Tibial nerve (tissue), 4 donors: Measurements from ENCODE around the gene RANBP17. TPM values are rescaled to one million over a fixed set of nuclear protein-coding genes. Genes with fewer than 3 reads are reported as not detected.

Experiments used
- DNase-seq, 2 donors: peaks; one replicate each; pipeline ENCODE4 v3.0.0-alpha.2; 2019; ENCODE audit warnings: low spot score in 2 of 2
- H3K27ac ChIP-seq, 4 donors: fragments of 200-600 bp; sonication (generic) in 3 of 4; one replicate each; pipeline ENCODE4 v1.5.1; 2017 to 2019; ENCODE audit warnings: mild to moderate bottlenecking in 1 of 4
- H3K27me3 ChIP-seq, 2 donors: fragments of 200-600 bp; sonication (generic) in 1 of 2; one replicate each; pipeline versions ENCODE4 v1.5.1 to v1.6.0; 2017 to 2019
- H3K36me3 ChIP-seq, 3 donors: fragments of 200-600 bp; sonication (generic); one replicate each; pipeline ENCODE4 v1.5.1; 2018 to 2019
- H3K4me1 ChIP-seq, 4 donors: fragments of 200-600 bp; sonication (generic) in 3 of 4; one replicate each; pipeline ENCODE4 v1.5.1; 2017 to 2019
- H3K4me3 ChIP-seq, 4 donors: fragments of 200-600 bp; sonication (generic) in 3 of 4; one replicate each; pipeline ENCODE4 v1.5.1; 2017 to 2019; ENCODE audit warnings: mild to moderate bottlenecking in 1 of 4, moderate library complexity in 1 of 4
- H3K9me3 ChIP-seq, 4 donors: fragments of 200-600 bp; sonication (generic) in 3 of 4; one replicate each; pipeline ENCODE4 v1.5.1; 2017 to 2019
- EP300 ChIP-seq, 2 donors: sonication (generic); formaldehyde crosslinking; IDR thresholded peaks; one replicate each; pipeline ENCODE4 v1.6.1; 2017; ENCODE audit warnings: antibody characterized with exemption in 2 of 2, mild to moderate bottlenecking in 1 of 2
- POLR2A ChIP-seq, 2 donors: fragments of 450-650 bp; IDR thresholded peaks; one replicate each; pipeline ENCODE4 v1.6.1; 2017; ENCODE audit warnings: antibody characterized with exemption in 2 of 2, mild to moderate bottlenecking in 2 of 2, moderate library complexity in 2 of 2
- WGBS, 2 donors: methylation state at CpG; one replicate each; pipeline ENCODE4 v1.1.5; 2018; 5-methylcytosine and 5-hydroxymethylcytosine counted together
- total RNA-seq, 4 donors: library from RNA; depleted of rRNA; stranded (reverse); fragments of >200 nt; gene quantifications; one replicate each; pipeline ENCODE4 v1.1.0, GENCODE V29; 2016
- TF ChIP-seq, protein P1 (sequence below), 5 experiments: fragments of 200-600 bp in 3 of 5; fragments of 450-650 bp in 2 of 5; sonication (generic) in 3 of 5; IDR thresholded peaks; one replicate each; pipeline ENCODE4 v1.5.1; 2016 to 2019; ENCODE audit warnings: antibody characterized with exemption in 5 of 5, mild to moderate bottlenecking in 3 of 5, moderate library complexity in 2 of 5

The RANBP17 gene
- total RNA-seq, 4 donors from 2014 or later: 10.8 to 34.5 (median 17.6) TPM

DNA sequence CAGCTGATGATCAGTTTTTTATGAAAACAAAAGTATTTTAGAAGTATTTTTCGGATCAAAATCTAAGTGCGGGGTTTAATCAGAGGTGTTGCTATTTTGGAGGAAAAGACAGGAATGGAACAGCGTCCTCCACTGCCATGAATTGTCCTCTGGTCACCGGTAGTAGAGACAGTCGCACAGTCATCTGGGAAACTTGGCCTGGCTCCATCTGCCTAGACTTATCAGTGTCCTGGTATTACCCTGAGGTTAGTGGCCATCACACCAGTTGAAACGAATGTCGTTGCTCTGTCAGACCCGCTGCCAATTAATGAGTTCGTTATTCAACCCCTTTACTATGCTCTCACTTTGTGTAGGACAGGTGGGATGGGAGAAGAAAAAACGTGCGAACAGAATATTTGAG lies 455.4 kb downstream of the RANBP17 start:
- H3K9me3 ChIP-seq: no peaks in the 10 kb centered on the region
- peaks cover 0 to 50% (median 24%) of the 10 kb centered on the region in 4 donors for H3K4me1 ChIP-seq
- no peak overlapping the region for H3K4me3 ChIP-seq
- no peak for DNase-seq
- no peaks in the 10 kb centered on the region for H3K36me3 ChIP-seq
- peaks cover 0 to 99% of the 10 kb centered on the region in 2 donors for H3K27me3 ChIP-seq
- no peak overlapping the region for H3K27ac ChIP-seq
- TF ChIP-seq, protein P1, sequence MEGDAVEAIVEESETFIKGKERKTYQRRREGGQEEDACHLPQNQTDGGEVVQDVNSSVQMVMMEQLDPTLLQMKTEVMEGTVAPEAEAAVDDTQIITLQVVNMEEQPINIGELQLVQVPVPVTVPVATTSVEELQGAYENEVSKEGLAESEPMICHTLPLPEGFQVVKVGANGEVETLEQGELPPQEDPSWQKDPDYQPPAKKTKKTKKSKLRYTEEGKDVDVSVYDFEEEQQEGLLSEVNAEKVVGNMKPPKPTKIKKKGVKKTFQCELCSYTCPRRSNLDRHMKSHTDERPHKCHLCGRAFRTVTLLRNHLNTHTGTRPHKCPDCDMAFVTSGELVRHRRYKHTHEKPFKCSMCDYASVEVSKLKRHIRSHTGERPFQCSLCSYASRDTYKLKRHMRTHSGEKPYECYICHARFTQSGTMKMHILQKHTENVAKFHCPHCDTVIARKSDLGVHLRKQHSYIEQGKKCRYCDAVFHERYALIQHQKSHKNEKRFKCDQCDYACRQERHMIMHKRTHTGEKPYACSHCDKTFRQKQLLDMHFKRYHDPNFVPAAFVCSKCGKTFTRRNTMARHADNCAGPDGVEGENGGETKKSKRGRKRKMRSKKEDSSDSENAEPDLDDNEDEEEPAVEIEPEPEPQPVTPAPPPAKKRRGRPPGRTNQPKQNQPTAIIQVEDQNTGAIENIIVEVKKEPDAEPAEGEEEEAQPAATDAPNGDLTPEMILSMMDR (IDR thresholded peaks at IDR 0.05): no peak
- TF ChIP-seq EP300 (IDR thresholded peaks at IDR 0.05): no peak
- no peak for TF ChIP-seq POLR2A (IDR thresholded peaks at IDR 0.05)
- 9 to 18% methylated on average over 11 of the region's 11 CpGs for WGBS, 2 donors

DNA sequence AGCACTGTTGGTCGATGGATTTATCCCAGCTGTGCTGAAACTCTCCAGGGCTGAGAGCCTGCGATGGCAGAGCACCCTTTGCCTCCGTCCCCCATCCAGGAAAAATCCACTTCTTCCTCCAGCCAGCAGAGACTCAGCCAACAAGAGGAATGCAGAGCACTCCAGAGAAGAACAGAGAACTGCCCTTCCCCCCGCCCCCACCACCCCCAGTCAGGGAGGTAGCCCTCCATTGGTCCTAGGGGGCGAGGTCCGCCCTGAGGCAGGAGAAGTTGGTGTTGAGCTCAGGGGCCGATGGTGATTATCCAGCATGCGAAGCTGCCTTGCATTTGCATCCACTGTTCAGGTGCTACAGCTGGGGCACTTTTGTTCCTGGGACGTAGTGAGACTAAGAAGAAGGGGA lies 456.2 kb downstream of the RANBP17 start:
- peaks cover 0 to 42% (median 19%) of the 10 kb centered on the region in 4 donors for H3K4me1 ChIP-seq
- WGBS, 2 donors: 4 to 13% methylated on average over 8 of the region's 9 CpGs
- no peak overlapping the region for H3K27ac ChIP-seq
- peaks cover 0 to 99% of the 10 kb centered on the region in 2 donors for H3K27me3 ChIP-seq
- DNase-seq: no peak
- H3K36me3 ChIP-seq: no peaks in the 10 kb centered on the region
- no peaks in the 10 kb centered on the region for H3K9me3 ChIP-seq
- no peak overlapping the region for H3K4me3 ChIP-seq
- no peak for TF ChIP-seq EP300 (IDR thresholded peaks at IDR 0.05)
- TF ChIP-seq POLR2A (IDR thresholded peaks at IDR 0.05): no peak
- TF ChIP-seq, protein P1 (IDR thresholded peaks at IDR 0.05): no peak

DNA sequence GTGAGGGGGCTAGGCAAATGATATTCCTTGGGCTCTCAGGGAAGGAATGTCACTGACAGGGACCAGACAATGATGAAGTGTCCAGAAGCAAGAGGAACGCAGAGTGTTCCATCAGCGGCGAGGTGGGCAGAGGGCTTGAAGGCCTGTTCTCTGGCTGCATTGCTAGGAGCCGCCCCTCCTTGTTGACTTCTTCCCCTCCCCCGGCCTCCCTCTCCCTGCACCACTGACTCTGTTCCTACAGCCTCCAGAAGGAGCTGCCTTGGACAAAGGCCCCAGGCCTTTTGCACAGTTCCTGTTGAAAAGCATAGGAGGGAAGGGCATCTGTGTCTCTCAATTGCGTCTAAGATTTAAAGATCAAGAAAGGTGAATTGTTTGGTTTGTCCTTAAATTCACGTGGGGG lies 459.6 kb downstream of the RANBP17 start:
- DNase-seq: no peak
- peaks cover 0 to 99% of the 10 kb centered on the region in 2 donors for H3K27me3 ChIP-seq
- H3K9me3 ChIP-seq: no peaks in the 10 kb centered on the region
- TF ChIP-seq, protein P1 (IDR thresholded peaks at IDR 0.05): no peak
- TF ChIP-seq POLR2A (IDR thresholded peaks at IDR 0.05) (no peak), EP300 (IDR thresholded peaks at IDR 0.05) (no peak)
- H3K4me1 ChIP-seq: peaks cover 0 to 9% (median 5%) of the 10 kb centered on the region in 4 donors
- WGBS, 2 donors: 78 to 85% methylated on average over 7 of the region's 7 CpGs
- H3K36me3 ChIP-seq: no peaks in the 10 kb centered on the region
- H3K27ac ChIP-seq: no peak overlapping the region
- H3K4me3 ChIP-seq: no peak overlapping the region

DNA sequence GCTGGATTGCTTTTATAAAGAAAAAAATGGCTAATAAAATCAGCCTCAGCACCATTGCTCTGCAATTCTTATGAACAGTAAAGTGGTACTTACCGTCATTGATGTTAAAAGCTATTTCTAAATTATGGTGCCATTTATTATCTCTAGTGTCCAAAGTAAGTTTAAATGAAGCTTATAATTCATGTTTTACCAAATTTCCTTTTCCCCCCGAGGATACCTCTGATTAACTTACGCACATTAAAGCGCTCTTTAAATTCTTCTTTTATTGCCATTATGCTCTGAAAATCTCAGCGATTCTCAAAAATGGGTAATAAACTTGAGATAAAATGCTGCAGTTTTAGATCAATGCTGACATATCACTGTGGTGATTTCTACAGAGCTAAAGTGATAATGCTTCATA lies 460.7 kb downstream of the RANBP17 start:
- no peaks in the 10 kb centered on the region for H3K4me1 ChIP-seq

DNA sequence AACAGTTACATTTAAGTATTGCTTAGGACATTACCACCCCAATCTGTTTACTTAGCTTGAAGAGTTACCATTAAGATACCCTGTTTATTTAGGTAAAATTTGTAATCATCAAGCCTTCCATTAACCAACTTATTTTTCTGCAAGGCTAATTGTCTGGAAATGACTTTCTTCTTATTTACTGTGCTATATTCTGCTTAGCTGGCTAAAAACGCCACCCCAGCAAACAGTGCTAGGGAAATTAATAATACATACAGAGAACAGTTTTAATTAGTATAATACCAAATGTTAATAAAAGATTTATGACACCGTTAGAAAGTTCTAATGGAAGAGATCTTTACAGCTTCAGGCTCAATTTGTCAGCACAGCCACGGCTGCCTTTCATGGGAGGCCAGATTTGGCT lies 461.2 kb downstream of the RANBP17 start:
- H3K9me3 ChIP-seq: no peaks in the 10 kb centered on the region
- H3K4me1 ChIP-seq: no peaks in the 10 kb centered on the region
- no peak overlapping the region for H3K27ac ChIP-seq
- no peaks in the 10 kb centered on the region for H3K36me3 ChIP-seq
- no peak overlapping the region for H3K4me3 ChIP-seq
- peaks cover 0 to 92% of the 10 kb centered on the region in 2 donors for H3K27me3 ChIP-seq
- no peak for DNase-seq
- TF ChIP-seq EP300 (IDR thresholded peaks at IDR 0.05) (no peak), POLR2A (IDR thresholded peaks at IDR 0.05) (no peak)
- TF ChIP-seq, protein P1 (IDR thresholded peaks at IDR 0.05): no peak
- WGBS, 2 donors: 72 to 78% methylated on average over 3 of the region's 3 CpGs

More for the DNA sequence above, 460.7 kb downstream of the RANBP17 start:
- Histone ChIP-seq H3K9me3 (no peaks in the 10 kb centered on the region), H3K4me3 (no peak overlapping the region), H3K36me3 (no peaks in the 10 kb centered on the region), H3K27ac (no peak overlapping the region), H3K27me3 (peaks cover 0 to 96% of the 10 kb centered on the region in 2 donors)
- DNase-seq: no peak
- 87 to 91% methylated on average over 5 of the region's 5 CpGs for WGBS, 2 donors
- TF ChIP-seq POLR2A (IDR thresholded peaks at IDR 0.05) (no peak), EP300 (IDR thresholded peaks at IDR 0.05) (no peak)
- TF ChIP-seq, protein P1 (IDR thresholded peaks at IDR 0.05): no peak
